Hepatocyte (in vitro differentiated cells): Measurements from ENCODE around the gene LCMT1.

Source experiments
- CTCF ChIP-seq: fragments of 200-600 bp; sonication (generic); IDR thresholded peaks from 2 replicates; pipeline ENCODE4 v1.5.1; 2016; ENCODE audit warnings: antibody characterized with exemption, mild to moderate bottlenecking; ENCODE audit not compliant: poor library complexity
- EZH2 ChIP-seq: fragments of 200-600 bp; sonication (generic); IDR thresholded peaks from 2 replicates; pipeline ENCODE4 v1.6.1; 2016; ENCODE audit warnings: antibody characterized with exemption, mild to moderate bottlenecking, borderline replicate concordance
- EZH2phosphoT487 ChIP-seq: fragments of 200-600 bp; sonication (generic); IDR thresholded peaks from one replicate; pipeline ENCODE4 v1.6.1; 2018; ENCODE audit warnings: antibody characterized with exemption, mild to moderate bottlenecking, low read depth, moderate library complexity; ENCODE audit not compliant: unreplicated experiment, severe bottlenecking

- TF ChIP-seq CTCF (no peak), EZH2phosphoT487 (no peak), EZH2 (no peak)
These were observed 77.8 kb downstream of the LCMT1 start for GRCh38 chr16:25189305-25189704.
